ENCODE results near the gene OR2AE1. TPM values are rescaled to one million over a fixed set of nuclear protein-coding genes. Genes with fewer than 3 reads are reported as not detected.

Gene OR2AE1
- under 1 TPM in 1 of 2 experiments, not detected in 1; 0.25 TPM for total RNA-seq

GRCh38 chr7:99876933-99877332, at the start of gene OR2AE1:
Gene OR2AE1, minus strand, starts transcription at chr7:99877033. Its CDS starts 0 bp downstream, at chr7:99877033.

GRCh38 chr7:99918959-99919813, 42.4 kb upstream of the OR2AE1 start, which contains the start of gene TRIM4:
Gene TRIM4, minus strand, starts transcription at chr7:99919530. Its CDS starts 129 bp downstream, at chr7:99919401.

Other genes with a start within 250 kb of the OR2AE1 start
- gene CYP3A5, start 197.0 kb downstream of the OR2AE1 start, total RNA-seq: not detected
- not detected for gene CYP3A7, start 141.8 kb downstream of the OR2AE1 start, total RNA-seq
- gene CYP3A4, start 92.8 kb downstream of the OR2AE1 start, total RNA-seq: not detected
- not detected for gene CYP3A43, start 49.0 kb downstream of the OR2AE1 start, total RNA-seq
- gene TRIM4, start 42.5 kb upstream of the OR2AE1 start, total RNA-seq: 10 to 100 TPM; 33.9 to 35.2 TPM
- not detected for gene GJC3, start 52.6 kb upstream of the OR2AE1 start, total RNA-seq
- not detected for gene AZGP1, start 99.0 kb upstream of the OR2AE1 start, total RNA-seq
- gene ZKSCAN1, start 138.6 kb upstream of the OR2AE1 start, total RNA-seq: 10 to 100 TPM; 61.8 to 68.2 TPM
- 1 to 10 TPM; 6.7 to 7.3 TPM for gene ZSCAN21, start 172.7 kb upstream of the OR2AE1 start, total RNA-seq
- gene ZNF3, start 204.7 kb upstream of the OR2AE1 start, total RNA-seq: 10 to 100 TPM; 21.2 to 23.0 TPM
- 10 to 100 TPM; 67.0 to 69.1 TPM for gene COPS6, start 211.9 kb upstream of the OR2AE1 start, total RNA-seq
- gene MCM7, start 224.4 kb upstream of the OR2AE1 start, total RNA-seq: 100 to 1,000 TPM; 219 to 229 TPM
- gene AP4M1, start 224.6 kb upstream of the OR2AE1 start, total RNA-seq: 10 to 100 TPM; 12.0 to 13.8 TPM
- gene TAF6, start 242.3 kb upstream of the OR2AE1 start, total RNA-seq: 10 to 100 TPM; 49.0 to 53.3 TPM
- 10 to 100 TPM; 35.7 to 40.9 TPM for gene CNPY4, start 242.6 kb upstream of the OR2AE1 start, total RNA-seq
- 1 to 10 TPM; 3.0 to 4.3 TPM for gene MBLAC1, start 249.9 kb upstream of the OR2AE1 start, total RNA-seq